Measurements from ENCODE around the gene GH2.

The GH2 gene

GRCh38 chr17:63837480-63837879 is 44.3 kb downstream of the GH2 start:
- Histone ChIP-seq H3K9ac (peak overlapping the region; percentile 21; the same call in 1 of the 2 replicates), H4K20me1 (peaks cover 87% of the 10 kb centered on the region), H3K36me3 (peaks cover 60% of the 10 kb centered on the region), H3K9me3 (no peaks in the 10 kb centered on the region), H3K27ac (peak overlapping the region; percentile 99), H3K4me3 (no peak overlapping the region), H3K4me2 (peak overlapping the region; percentile 98), H3K4me1 (peaks cover 88% of the 10 kb centered on the region), H3K27me3 (no peaks in the 10 kb centered on the region)
- no peak for TF ChIP-seq Cebpa-rat (IDR thresholded peaks at IDR 0.05)

- no peaks in the 10 kb centered on the region for H3K27me3 ChIP-seq
- H3K4me1 ChIP-seq: peaks cover 94% of the 10 kb centered on the region
- H3K9ac ChIP-seq: 0 out of 2 replicates have a peak overlapping the region, but pooled peaks have one; percentile 21
- 0 out of 2 replicates have a peak overlapping the region, but pooled peaks have one; percentile 25 for H3K27ac ChIP-seq
- no peak for TF ChIP-seq Cebpa-rat (IDR thresholded peaks at IDR 0.05)
- H3K4me3 ChIP-seq: no peak overlapping the region
- H3K36me3 ChIP-seq: peaks cover 66% of the 10 kb centered on the region
- H3K9me3 ChIP-seq: no peaks in the 10 kb centered on the region
- peaks cover 91% of the 10 kb centered on the region for H4K20me1 ChIP-seq
- H3K4me2 ChIP-seq: peak overlapping the region; percentile 98; the same call in 1 of the 2 replicates
These were observed 44.9 kb downstream of the GH2 start for GRCh38 chr17:63836811-63837210.

GRCh38 chr17:63835167-63835720 is 46.5 kb downstream of the GH2 start:
- no peak for TF ChIP-seq Cebpa-rat (IDR thresholded peaks at IDR 0.05)
- Histone ChIP-seq H3K9me3 (no peaks in the 10 kb centered on the region), H3K4me3 (no peak overlapping the region), H3K27ac (peak overlapping the region; percentile 80; the same call in 1 of the 2 replicates), H3K9ac (0 out of 2 replicates have a peak overlapping the region, but pooled peaks have one; percentile 9), H4K20me1 (peaks cover 91% of the 10 kb centered on the region), H3K27me3 (no peaks in the 10 kb centered on the region), H3K4me1 (peaks cover 94% of the 10 kb centered on the region), H3K4me2 (peak overlapping the region; percentile 74), H3K36me3 (peaks cover 82% of the 10 kb centered on the region)

DNA sequence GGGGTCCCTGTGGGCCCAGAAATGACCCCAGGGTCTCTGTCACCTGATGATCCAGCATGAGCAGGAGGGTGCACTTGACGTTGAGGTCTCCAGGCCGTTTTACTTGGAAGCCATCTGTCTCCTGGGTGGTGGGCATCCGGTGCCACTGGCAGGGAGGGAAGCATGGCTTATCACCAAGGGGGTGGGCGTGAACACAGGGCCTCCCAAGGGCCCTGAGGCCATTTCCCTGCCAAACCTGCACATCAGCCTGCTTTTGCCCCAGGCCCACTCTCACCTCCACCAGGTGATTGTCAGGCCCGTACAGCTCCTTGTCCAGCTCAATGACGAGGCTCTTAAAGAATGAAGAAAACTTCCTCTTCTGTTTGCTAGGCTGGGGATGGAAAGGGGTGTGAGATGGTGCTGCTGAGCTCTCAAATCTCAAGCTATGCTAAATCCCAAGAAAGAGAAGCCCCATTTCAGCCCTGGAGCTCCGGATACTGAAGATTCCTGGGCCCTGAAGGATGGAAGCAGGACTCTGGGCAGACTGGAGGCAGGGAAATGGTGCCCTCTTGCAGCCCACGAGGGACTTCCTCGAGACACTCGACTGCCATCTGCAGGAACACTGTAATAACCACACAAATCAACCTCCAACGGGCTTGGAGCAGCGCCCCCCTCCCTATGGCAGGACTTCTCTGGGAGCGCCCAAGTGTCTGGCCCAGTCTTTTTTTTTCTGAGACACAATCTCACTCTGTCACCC is 47.1 kb downstream of the GH2 start:
- no peak for TF ChIP-seq Cebpa-rat (IDR thresholded peaks at IDR 0.05)
- H3K27me3 ChIP-seq: no peaks in the 10 kb centered on the region
- H3K9me3 ChIP-seq: no peaks in the 10 kb centered on the region
- peaks cover 89% of the 10 kb centered on the region for H3K36me3 ChIP-seq
- H4K20me1 ChIP-seq: peaks cover 84% of the 10 kb centered on the region
- peak overlapping the region; percentile 13; the same call in 1 of the 2 replicates for H3K4me3 ChIP-seq
- H3K27ac ChIP-seq: peak overlapping the region; percentile 80
- peaks cover 92% of the 10 kb centered on the region for H3K4me1 ChIP-seq
- peak overlapping the region; percentile 65 for H3K9ac ChIP-seq
- peak overlapping the region; percentile 74 for H3K4me2 ChIP-seq

DNA sequence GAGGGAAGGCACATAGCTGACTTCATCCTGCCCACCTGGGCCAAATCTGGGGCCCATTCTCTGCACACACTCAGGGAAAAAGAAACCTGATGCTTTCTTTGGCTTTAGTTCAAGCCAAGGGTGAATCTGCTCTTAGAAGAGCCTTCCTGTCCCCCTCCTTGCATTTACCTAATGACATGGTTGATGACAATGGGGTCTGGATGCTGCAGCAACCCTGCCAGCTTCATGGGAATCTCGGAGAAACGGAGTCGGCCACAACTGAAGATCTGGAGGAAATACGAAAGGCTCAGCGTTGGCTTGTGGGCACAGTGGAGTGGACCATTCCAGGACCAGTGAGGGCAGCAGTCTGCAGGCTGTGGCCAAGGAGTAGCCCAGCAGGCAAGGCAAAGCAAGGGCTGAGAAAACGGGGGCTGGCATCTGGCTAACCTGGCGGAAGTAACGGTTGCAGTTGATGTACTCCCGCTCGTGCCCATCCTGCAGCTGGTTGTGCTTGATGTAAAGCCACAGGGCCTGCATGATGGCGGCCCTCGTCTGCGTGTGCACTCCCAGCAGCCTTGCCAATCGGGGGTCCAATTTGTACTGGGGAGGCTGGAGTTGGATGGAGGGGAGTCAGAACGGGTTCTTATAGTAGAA is 47.9 kb downstream of the GH2 start:
- TF ChIP-seq Cebpa-rat (IDR thresholded peaks at IDR 0.05): no peak
- Histone ChIP-seq H3K9ac (peak overlapping the region; percentile 65), H3K36me3 (peaks cover 96% of the 10 kb centered on the region), H4K20me1 (peaks cover 77% of the 10 kb centered on the region), H3K4me1 (peaks cover 92% of the 10 kb centered on the region), H3K4me3 (0 out of 2 replicates have a peak overlapping the region, but pooled peaks have one; percentile 13), H3K27me3 (no peaks in the 10 kb centered on the region), H3K9me3 (no peaks in the 10 kb centered on the region), H3K4me2 (peak overlapping the region; percentile 74), H3K27ac (peak overlapping the region; percentile 80)

- Histone ChIP-seq H3K4me1 (peaks cover 92% of the 10 kb centered on the region), H3K36me3 (peaks cover 98% of the 10 kb centered on the region), H3K4me2 (peak overlapping the region; percentile 74), H4K20me1 (peaks cover 72% of the 10 kb centered on the region), H3K27me3 (no peaks in the 10 kb centered on the region), H3K4me3 (no peak overlapping the region), H3K27ac (peak overlapping the region; percentile 80), H3K9me3 (no peaks in the 10 kb centered on the region), H3K9ac (0 out of 2 replicates have a peak overlapping the region, but pooled peaks have one; percentile 65)
- no peak for TF ChIP-seq Cebpa-rat (IDR thresholded peaks at IDR 0.05)
These were observed 48.6 kb downstream of the GH2 start for GRCh38 chr17:63833026-63833740.

- H3K9ac ChIP-seq: 0 out of 2 replicates have a peak overlapping the region, but pooled peaks have one; percentile 35
- H3K4me2 ChIP-seq: peak overlapping the region; percentile 74
- peaks cover 87% of the 10 kb centered on the region for H3K4me1 ChIP-seq
- H3K4me3 ChIP-seq: no peak overlapping the region
- peaks cover 90% of the 10 kb centered on the region for H3K36me3 ChIP-seq
- no peak for TF ChIP-seq Cebpa-rat (IDR thresholded peaks at IDR 0.05)
- H4K20me1 ChIP-seq: peaks cover 70% of the 10 kb centered on the region
- no peaks in the 10 kb centered on the region for H3K9me3 ChIP-seq
- no peaks in the 10 kb centered on the region for H3K27me3 ChIP-seq
- peak overlapping the region; percentile 80 for H3K27ac ChIP-seq
These were observed 49.3 kb downstream of the GH2 start for GRCh38 chr17:63832455-63832854.

- no peaks in the 10 kb centered on the region for H3K27me3 ChIP-seq
- H3K4me2 ChIP-seq: peak overlapping the region; percentile 74
- H3K4me3 ChIP-seq: no peak overlapping the region
- 0 out of 2 replicates have a peak overlapping the region, but pooled peaks have one; percentile 35 for H3K9ac ChIP-seq
- peak overlapping the region; percentile 80; the same call in 1 of the 2 replicates for H3K27ac ChIP-seq
- H3K36me3 ChIP-seq: peaks cover 86% of the 10 kb centered on the region
- no peak for TF ChIP-seq Cebpa-rat (IDR thresholded peaks at IDR 0.05)
- H3K4me1 ChIP-seq: peaks cover 82% of the 10 kb centered on the region
- peaks cover 66% of the 10 kb centered on the region for H4K20me1 ChIP-seq
- H3K9me3 ChIP-seq: no peaks in the 10 kb centered on the region
These were observed 49.7 kb downstream of the GH2 start for GRCh38 chr17:63832014-63832413.

DNA sequence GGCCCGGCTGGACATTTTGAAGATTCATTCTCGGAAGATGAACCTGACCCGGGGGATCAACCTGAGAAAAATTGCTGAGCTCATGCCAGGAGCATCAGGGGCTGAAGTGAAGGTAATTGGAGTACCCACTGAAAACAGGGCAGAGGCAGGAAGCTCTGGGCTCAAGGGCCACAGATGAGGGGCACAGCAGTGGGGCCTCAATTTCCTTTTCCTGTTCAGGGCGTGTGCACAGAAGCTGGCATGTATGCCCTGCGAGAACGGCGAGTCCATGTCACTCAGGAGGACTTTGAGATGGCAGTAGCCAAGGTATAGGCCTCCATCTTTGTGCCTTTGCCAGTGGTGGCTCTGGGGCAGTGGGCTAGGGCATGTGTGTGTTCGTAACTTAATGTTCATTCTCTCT is 50.2 kb downstream of the GH2 start:
- peaks cover 61% of the 10 kb centered on the region; the same call in 1 of the 2 replicates for H4K20me1 ChIP-seq
- no peaks in the 10 kb centered on the region for H3K27me3 ChIP-seq
- no peaks in the 10 kb centered on the region for H3K9me3 ChIP-seq
- H3K4me3 ChIP-seq: no peak overlapping the region
- TF ChIP-seq Cebpa-rat (IDR thresholded peaks at IDR 0.05): no peak
- H3K27ac ChIP-seq: peak overlapping the region; percentile 80
- H3K4me2 ChIP-seq: peak overlapping the region; percentile 74
- H3K36me3 ChIP-seq: peaks cover 81% of the 10 kb centered on the region
- H3K4me1 ChIP-seq: peaks cover 77% of the 10 kb centered on the region
- H3K9ac ChIP-seq: peak overlapping the region; percentile 35
